KOPT-K1 (cell line): ENCODE data around the gene EPHA7.

ENCODE experiments used
- H3K27ac ChIP-seq: fragments of 200-600 bp; sonication (generic); 2 replicates; pipeline ENCODE4 v1.5.1; 2016; ENCODE audit warnings: antibody characterized with exemption, mild to moderate bottlenecking, low read depth, low read length; ENCODE audit not compliant: poor library complexity, severe bottlenecking
- H3K36me3 ChIP-seq: fragments of 200-600 bp; sonication (generic); 2 replicates; pipeline ENCODE4 v1.5.1; 2017; ENCODE audit warnings: antibody characterized with exemption, mild to moderate bottlenecking, low read length, moderate library complexity; ENCODE audit not compliant: insufficient read depth
- H3K9me3 ChIP-seq: fragments of 200-600 bp; sonication (generic); 2 replicates; pipeline ENCODE4 v1.5.1; 2017; ENCODE audit warnings: antibody characterized with exemption, low read length, mild to moderate bottlenecking; ENCODE audit not compliant: insufficient read depth, poor library complexity, severe bottlenecking

The EPHA7 gene

GRCh38 chr6:93416571-93417420, 2.6 kb downstream of the EPHA7 start:
- no peaks in the 10 kb centered on the region for H3K36me3 ChIP-seq
- H3K27ac ChIP-seq, result no peak overlapping the region
- H3K9me3 ChIP-seq, result no peaks in the 10 kb centered on the region

GRCh38 chr6:93413190-93413589, 6.2 kb downstream of the EPHA7 start:
- H3K27ac ChIP-seq, result no peak overlapping the region

GRCh38 chr6:93412452-93412851, 6.9 kb downstream of the EPHA7 start:
- no peak overlapping the region for H3K27ac ChIP-seq
- no peaks in the 10 kb centered on the region for H3K36me3 ChIP-seq
- no peaks in the 10 kb centered on the region for H3K9me3 ChIP-seq

More at GRCh38 chr6:93413190-93413589, 6.2 kb downstream of the EPHA7 start:
- Histone ChIP-seq H3K36me3 (no peaks in the 10 kb centered on the region), H3K9me3 (no peaks in the 10 kb centered on the region)

- Histone ChIP-seq H3K36me3 (no peaks in the 10 kb centered on the region), H3K27ac (no peak overlapping the region), H3K9me3 (no peaks in the 10 kb centered on the region)
Observed at GRCh38 chr6:93407186-93407585, 12.2 kb downstream of the EPHA7 start.

GRCh38 chr6:93403390-93403789, 16.0 kb downstream of the EPHA7 start:
- H3K36me3 ChIP-seq, result no peaks in the 10 kb centered on the region
- no peaks in the 10 kb centered on the region for H3K9me3 ChIP-seq
- no peak overlapping the region for H3K27ac ChIP-seq

GRCh38 chr6:93398723-93399122, 20.6 kb downstream of the EPHA7 start:
- Histone ChIP-seq H3K9me3 (no peaks in the 10 kb centered on the region), H3K27ac (no peak overlapping the region), H3K36me3 (no peaks in the 10 kb centered on the region)

GRCh38 chr6:93394471-93394870, 24.9 kb downstream of the EPHA7 start:
- no peak overlapping the region for H3K27ac ChIP-seq
- no peaks in the 10 kb centered on the region for H3K9me3 ChIP-seq

GRCh38 chr6:93393554-93394074, 25.7 kb downstream of the EPHA7 start:
- Histone ChIP-seq H3K27ac (no peak overlapping the region), H3K36me3 (no peaks in the 10 kb centered on the region), H3K9me3 (no peaks in the 10 kb centered on the region)

More at GRCh38 chr6:93394471-93394870, 24.9 kb downstream of the EPHA7 start:
- no peaks in the 10 kb centered on the region for H3K36me3 ChIP-seq

- Histone ChIP-seq H3K27ac (no peak overlapping the region), H3K36me3 (no peaks in the 10 kb centered on the region), H3K9me3 (no peaks in the 10 kb centered on the region)
Observed at GRCh38 chr6:93392797-93393196, 26.6 kb downstream of the EPHA7 start.

- Histone ChIP-seq H3K9me3 (no peaks in the 10 kb centered on the region), H3K36me3 (no peaks in the 10 kb centered on the region), H3K27ac (no peak overlapping the region)
Observed at GRCh38 chr6:93391965-93392364, 27.4 kb downstream of the EPHA7 start.

- no peaks in the 10 kb centered on the region for H3K9me3 ChIP-seq
- H3K36me3 ChIP-seq, result no peaks in the 10 kb centered on the region
- H3K27ac ChIP-seq, result no peak overlapping the region
Observed at GRCh38 chr6:93389192-93389591, 30.2 kb downstream of the EPHA7 start.

GRCh38 chr6:93388070-93388469, 31.3 kb downstream of the EPHA7 start:
- Histone ChIP-seq H3K36me3 (no peaks in the 10 kb centered on the region), H3K9me3 (no peaks in the 10 kb centered on the region), H3K27ac (no peak overlapping the region)

- Histone ChIP-seq H3K36me3 (no peaks in the 10 kb centered on the region), H3K27ac (no peak overlapping the region), H3K9me3 (no peaks in the 10 kb centered on the region)
Observed at GRCh38 chr6:93376026-93376540, 43.3 kb downstream of the EPHA7 start.

GRCh38 chr6:93373445-93373844, 45.9 kb downstream of the EPHA7 start:
- no peaks in the 10 kb centered on the region for H3K36me3 ChIP-seq
- H3K9me3 ChIP-seq, result no peaks in the 10 kb centered on the region
- H3K27ac ChIP-seq, result no peak overlapping the region

GRCh38 chr6:93371756-93372155, 47.6 kb downstream of the EPHA7 start:
- no peaks in the 10 kb centered on the region for H3K36me3 ChIP-seq
- no peak overlapping the region for H3K27ac ChIP-seq
- no peaks in the 10 kb centered on the region for H3K9me3 ChIP-seq
